Ascending aorta (tissue), 2 donors: ENCODE data around the gene ZFC3H1. TPM values are rescaled to one million over a fixed set of nuclear protein-coding genes. Genes with fewer than 3 reads are reported as not detected.

Source experiments
- DNase-seq, 2 donors: peaks; one replicate each; pipeline ENCODE4 v3.0.0-alpha.2; 2019; ENCODE audit warnings: low spot score in 2 of 2
- H3K27ac ChIP-seq, 2 donors: fragments of 200-600 bp; sonication (generic); one replicate each; pipeline ENCODE4 v1.5.1; 2016 to 2017; ENCODE audit warnings: mild to moderate bottlenecking in 1 of 2
- H3K27me3 ChIP-seq: fragments of 200-600 bp; sonication (generic); one replicate; pipeline ENCODE4 v1.5.1; 2017
- H3K36me3 ChIP-seq, 2 donors: fragments of 200-600 bp; sonication (generic); one replicate each; pipeline ENCODE4 v1.5.1; 2016
- H3K4me1 ChIP-seq, 2 donors: fragments of 200-600 bp; sonication (generic); one replicate each; pipeline ENCODE4 v1.5.1; 2016 to 2017; ENCODE audit warnings: mild to moderate bottlenecking in 1 of 2
- H3K4me3 ChIP-seq, 2 donors: fragments of 200-600 bp; sonication (generic); one replicate each; pipeline ENCODE4 v1.5.1; 2016 to 2017; ENCODE audit warnings: mild to moderate bottlenecking in 1 of 2
- H3K9me3 ChIP-seq, 2 donors: fragments of 200-600 bp; sonication (generic); one replicate each; pipeline ENCODE4 v1.5.1; 2016
- intact Hi-C: fragments of 100-400 bp; cut with DNase I; formaldehyde crosslinking; loops from one replicate; pipeline ENCODE4 v1.15.1; 2023
- total RNA-seq: library from RNA; depleted of rRNA; stranded (reverse); fragments of >200 nt; gene quantifications from one replicate; pipeline ENCODE4 v1.1.0, GENCODE V29; 2016
- TF ChIP-seq, protein P1 (sequence below), 3 experiments: fragments of 200-600 bp in 2 of 3; fragments of 450-650 bp in 1 of 3; sonication (generic) in 2 of 3; IDR thresholded peaks; one replicate each; pipeline ENCODE4 v1.5.1; 2016 to 2019; ENCODE audit warnings: antibody characterized with exemption in 3 of 3, mild to moderate bottlenecking in 1 of 3, moderate library complexity in 1 of 3

ZFC3H1 gene
- total RNA-seq, 1 donor from 2014 or later, result 15.8 TPM

DNA sequence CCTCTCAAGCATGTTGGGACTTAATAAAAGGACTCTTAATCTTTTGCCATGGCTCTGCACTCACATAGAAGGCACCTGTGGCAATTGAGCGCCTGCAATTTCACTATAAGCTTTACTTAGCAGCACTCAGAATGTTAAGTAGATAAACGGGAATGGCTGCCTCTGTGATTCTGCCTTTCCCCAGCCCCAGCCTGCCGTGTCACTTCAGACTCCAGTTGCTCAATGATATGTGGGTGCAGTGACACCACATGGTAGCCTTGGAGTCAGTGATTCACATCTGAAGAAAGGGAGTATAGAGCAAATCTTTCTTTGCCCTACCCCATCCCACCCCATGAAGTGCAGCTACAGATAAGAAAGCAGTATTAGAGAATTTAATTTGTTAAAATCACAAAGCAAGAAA lies 96.1 kb downstream of the ZFC3H1 start:
- H3K36me3 ChIP-seq, result no peaks in the 10 kb centered on the region
- TF ChIP-seq, protein P1, sequence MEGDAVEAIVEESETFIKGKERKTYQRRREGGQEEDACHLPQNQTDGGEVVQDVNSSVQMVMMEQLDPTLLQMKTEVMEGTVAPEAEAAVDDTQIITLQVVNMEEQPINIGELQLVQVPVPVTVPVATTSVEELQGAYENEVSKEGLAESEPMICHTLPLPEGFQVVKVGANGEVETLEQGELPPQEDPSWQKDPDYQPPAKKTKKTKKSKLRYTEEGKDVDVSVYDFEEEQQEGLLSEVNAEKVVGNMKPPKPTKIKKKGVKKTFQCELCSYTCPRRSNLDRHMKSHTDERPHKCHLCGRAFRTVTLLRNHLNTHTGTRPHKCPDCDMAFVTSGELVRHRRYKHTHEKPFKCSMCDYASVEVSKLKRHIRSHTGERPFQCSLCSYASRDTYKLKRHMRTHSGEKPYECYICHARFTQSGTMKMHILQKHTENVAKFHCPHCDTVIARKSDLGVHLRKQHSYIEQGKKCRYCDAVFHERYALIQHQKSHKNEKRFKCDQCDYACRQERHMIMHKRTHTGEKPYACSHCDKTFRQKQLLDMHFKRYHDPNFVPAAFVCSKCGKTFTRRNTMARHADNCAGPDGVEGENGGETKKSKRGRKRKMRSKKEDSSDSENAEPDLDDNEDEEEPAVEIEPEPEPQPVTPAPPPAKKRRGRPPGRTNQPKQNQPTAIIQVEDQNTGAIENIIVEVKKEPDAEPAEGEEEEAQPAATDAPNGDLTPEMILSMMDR (IDR thresholded peaks at IDR 0.05), result no peak
- H3K4me3 ChIP-seq, result no peak overlapping the region
- no peak for DNase-seq
- H3K9me3 ChIP-seq, result no peaks in the 10 kb centered on the region
- H3K27me3 ChIP-seq, result no peaks in the 10 kb centered on the region
- H3K4me1 ChIP-seq, result no peaks in the 10 kb centered on the region
- intact Hi-C loops, result no loop called here
- H3K27ac ChIP-seq, result no peak overlapping the region

DNA sequence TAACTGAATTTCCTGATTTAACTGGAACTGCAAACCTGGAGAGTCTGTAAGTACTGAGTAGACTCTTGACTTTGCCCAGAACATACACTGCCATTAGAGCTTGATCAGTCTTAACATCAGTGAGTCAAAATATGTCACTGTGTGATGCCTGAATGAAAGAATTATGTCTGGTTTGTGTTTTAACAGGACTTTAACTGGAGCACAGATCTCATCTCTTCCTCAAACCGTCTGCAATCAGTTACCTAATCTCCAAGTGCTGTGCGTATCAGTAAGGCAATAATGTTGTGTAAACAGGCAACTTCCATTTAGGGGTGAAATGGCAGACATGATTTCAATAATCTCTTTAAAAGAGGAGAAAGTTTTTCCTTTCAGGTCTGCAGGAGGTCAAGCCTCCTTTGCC lies 97.0 kb downstream of the ZFC3H1 start:
- no peaks in the 10 kb centered on the region for H3K27me3 ChIP-seq
- intact Hi-C loops, result no loop called here
- TF ChIP-seq, protein P1 (IDR thresholded peaks at IDR 0.05), result no peak
- no peak overlapping the region for H3K4me3 ChIP-seq
- H3K9me3 ChIP-seq, result no peaks in the 10 kb centered on the region
- H3K36me3 ChIP-seq, result no peaks in the 10 kb centered on the region
- no peaks in the 10 kb centered on the region for H3K4me1 ChIP-seq
- no peak for DNase-seq
- no peak overlapping the region for H3K27ac ChIP-seq

DNA sequence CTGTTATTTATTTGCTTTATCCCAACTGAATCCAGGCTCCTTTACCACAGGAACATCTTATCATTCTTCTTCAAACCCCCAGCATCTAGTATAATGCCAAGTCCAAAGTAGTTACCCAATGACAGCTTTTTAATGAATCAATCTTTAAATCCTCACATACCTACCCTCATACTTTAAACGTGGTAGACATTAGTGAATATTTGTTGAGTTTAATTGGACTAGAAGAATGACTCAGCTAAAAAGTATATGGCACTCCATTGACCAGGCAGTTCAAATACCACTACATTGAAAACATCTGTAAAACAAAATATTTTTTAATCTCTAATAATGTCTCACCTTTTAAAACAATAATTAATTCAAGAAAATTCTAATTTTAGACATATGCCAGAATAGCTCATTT lies 98.1 kb downstream of the ZFC3H1 start:
- no peaks in the 10 kb centered on the region for H3K4me1 ChIP-seq
- no peak overlapping the region for H3K27ac ChIP-seq
- H3K9me3 ChIP-seq, result no peaks in the 10 kb centered on the region
- intact Hi-C loops, result no loop called here
- DNase-seq, result no peak
- H3K27me3 ChIP-seq, result no peaks in the 10 kb centered on the region
- H3K36me3 ChIP-seq, result no peaks in the 10 kb centered on the region
- TF ChIP-seq, protein P1 (IDR thresholded peaks at IDR 0.05), result no peak
- H3K4me3 ChIP-seq, result no peak overlapping the region

DNA sequence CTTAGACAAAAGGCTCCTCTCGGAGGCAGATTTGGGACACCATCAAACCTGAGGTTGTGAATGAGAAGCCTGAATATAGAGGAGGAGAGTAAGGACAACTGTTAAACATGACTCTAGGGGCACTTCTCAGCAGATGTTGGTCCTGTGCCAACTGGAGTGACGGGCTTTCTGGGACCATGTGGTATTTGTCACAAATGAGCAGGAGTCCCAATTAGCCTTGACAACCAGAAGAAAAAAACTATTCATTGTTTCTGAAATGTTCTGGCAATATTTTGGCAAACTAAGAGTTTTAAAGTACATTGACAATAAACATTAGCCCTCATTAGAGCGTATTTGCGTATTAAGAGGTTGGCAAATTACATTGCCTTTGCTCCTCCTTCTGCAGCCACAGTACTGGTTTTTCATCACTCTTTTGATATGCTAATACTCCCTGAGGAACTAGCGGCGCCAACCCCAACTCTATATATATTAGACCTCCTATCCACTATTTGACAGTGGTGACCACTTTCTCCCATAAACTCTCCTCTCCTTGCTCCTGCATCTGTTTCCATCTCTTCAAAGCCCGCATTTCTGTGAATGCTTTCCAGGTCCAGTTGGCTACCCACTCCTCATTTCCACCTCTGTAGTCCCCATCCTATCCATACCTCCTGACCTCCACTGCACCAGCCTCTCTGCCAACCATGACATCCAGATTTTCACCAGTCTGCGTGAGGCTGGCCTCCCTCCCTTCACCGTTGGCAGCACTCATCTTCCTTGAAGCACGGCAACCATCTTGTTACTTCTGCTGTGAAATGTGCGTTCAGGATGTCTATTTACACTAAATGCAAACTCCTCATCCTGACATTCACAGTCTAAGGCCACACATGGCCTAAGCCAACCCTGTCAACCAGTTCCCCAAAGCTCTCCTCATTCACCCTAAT lies 100.7 kb downstream of the ZFC3H1 start:
- DNase-seq, result no peak
- Histone ChIP-seq H3K4me3 (no peak overlapping the region), H3K4me1 (no peaks in the 10 kb centered on the region), H3K36me3 (no peaks in the 10 kb centered on the region), H3K27me3 (no peaks in the 10 kb centered on the region), H3K9me3 (no peaks in the 10 kb centered on the region), H3K27ac (no peak overlapping the region)
- intact Hi-C loops, result no loop called here
- TF ChIP-seq, protein P1 (IDR thresholded peaks at IDR 0.05), result no peak

Other genes starting within 250 kb of the ZFC3H1 start
- gene LGR5, start 224.1 kb downstream of the ZFC3H1 start, total RNA-seq, result 1.5 TPM
- 2.6 TPM for gene THAP2, start 453 bp upstream of the ZFC3H1 start, total RNA-seq
- gene TMEM19, start 22.2 kb upstream of the ZFC3H1 start, total RNA-seq, result 14.5 TPM
- 6.5 TPM for gene RAB21, start 91.0 kb upstream of the ZFC3H1 start, total RNA-seq
- 18.3 TPM for gene TBC1D15, start 175.9 kb upstream of the ZFC3H1 start, total RNA-seq